ENCODE results near the gene CLMP. TPM values are rescaled to one million over a fixed set of nuclear protein-coding genes. Genes with fewer than 3 reads are reported as not detected.

The CLMP gene, protein sequence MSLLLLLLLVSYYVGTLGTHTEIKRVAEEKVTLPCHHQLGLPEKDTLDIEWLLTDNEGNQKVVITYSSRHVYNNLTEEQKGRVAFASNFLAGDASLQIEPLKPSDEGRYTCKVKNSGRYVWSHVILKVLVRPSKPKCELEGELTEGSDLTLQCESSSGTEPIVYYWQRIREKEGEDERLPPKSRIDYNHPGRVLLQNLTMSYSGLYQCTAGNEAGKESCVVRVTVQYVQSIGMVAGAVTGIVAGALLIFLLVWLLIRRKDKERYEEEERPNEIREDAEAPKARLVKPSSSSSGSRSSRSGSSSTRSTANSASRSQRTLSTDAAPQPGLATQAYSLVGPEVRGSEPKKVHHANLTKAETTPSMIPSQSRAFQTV
- 47.2 and 90.8 TPM in 2 replicates for total RNA-seq (ENCODE audit: low replicate concordance)

DNA sequence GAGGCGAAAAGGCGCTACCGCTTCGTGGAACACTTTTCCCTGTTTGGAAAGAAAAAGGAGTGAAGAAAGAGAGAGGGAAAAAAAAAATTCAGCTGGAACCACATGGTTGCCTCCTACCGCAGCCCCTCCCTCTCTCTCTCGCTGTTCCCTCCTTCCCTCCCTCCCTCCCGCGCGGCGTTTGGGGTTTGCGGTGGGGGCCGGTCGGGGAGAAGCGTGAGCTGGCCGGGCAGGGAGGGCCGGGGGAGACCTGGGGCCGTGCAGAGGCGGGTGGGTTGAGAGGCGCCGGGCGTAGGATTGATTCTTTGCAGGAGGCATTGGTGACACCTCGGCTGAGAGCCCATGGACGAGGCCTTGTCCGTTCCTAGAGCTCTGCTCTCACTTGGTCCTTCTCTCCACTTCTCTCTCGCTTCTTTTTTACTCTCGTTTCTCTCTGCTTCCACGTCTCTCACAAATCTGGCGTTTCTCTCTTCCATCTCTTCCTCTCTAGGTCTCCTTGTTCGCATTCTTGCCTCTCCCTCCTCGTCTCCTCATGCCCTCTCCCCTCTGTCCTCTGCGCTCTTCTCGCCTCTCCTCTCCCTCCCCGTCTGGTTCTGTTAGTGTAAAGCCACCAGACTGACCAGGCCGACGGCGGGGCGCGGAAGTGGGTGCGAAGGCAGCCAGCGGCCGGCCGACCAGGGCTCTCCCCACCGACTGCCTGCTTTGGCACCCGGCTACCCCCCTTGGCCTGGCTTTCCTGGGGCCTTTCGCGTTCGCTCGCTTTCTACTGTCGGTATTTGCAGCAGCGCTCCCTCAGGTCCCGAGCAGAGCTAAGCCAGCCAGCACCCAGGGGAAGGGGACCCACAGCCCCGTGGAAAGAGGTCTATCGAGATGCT, at the start of gene CLMP:
Gene CLMP, minus strand, starts transcription at position 61 of the 872 bp plus-strand sequence. CDS start 308 bp downstream, outside the sequence.

DNA sequence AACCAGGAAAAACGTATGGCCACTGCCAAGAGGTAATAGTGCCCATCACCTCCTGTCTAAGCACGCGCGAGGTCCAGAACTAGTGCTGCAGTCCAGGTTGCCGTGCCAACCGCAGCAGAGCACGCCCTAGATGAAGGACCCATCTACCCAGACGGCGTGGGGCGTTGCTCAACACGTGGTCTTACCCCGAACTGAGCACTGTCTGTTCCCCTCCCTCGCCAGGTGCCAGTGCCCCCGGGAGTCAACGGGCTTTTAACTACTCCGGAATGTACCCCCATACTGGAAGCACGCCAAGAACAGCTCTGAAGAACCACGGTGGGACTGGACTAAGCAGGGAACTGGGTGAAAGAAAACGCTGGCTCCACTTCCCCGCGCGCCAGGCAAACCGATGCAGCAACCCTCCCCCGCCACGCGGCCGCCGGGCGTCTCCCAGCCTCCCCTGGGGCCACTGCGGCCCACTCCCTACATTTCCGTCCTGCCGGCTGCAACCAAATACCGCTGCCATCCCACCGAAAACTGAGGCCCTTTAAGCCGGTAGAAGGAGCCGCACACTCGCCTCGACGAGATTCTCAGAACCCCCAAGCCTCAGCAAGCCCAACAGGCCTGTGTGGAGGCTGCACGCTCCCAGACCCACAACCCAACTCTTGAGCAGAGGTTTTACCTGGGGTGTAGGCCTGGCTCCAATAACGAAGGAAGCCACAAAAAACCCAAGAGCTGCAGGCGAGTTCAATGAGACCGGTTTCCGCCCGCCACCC, 133.5 kb downstream of the CLMP start, which contains the start of gene HSPA8:
Gene HSPA8, minus strand, starts transcription at position 734 of the 755 bp plus-strand sequence. CDS start 812 bp downstream, outside the sequence.

Other genes starting within 250 kb of the CLMP start
- gene BSX, start 213.4 kb downstream of the CLMP start, total RNA-seq (ENCODE audit: low replicate concordance): not detected in 2 replicates
- 1,811 and 2,611 TPM in 2 replicates for gene HSPA8, start 133.1 kb downstream of the CLMP start, total RNA-seq (ENCODE audit: low replicate concordance)
- 0.68 and 4.0 TPM in 2 replicates for gene GRAMD1B, start 235.0 kb upstream of the CLMP start, total RNA-seq (ENCODE audit: low replicate concordance)

Data from smooth muscle cell of the coronary artery (primary cell).